Measurements from ENCODE around the gene CCL22.
"Not testable (repeated sequence)": the region's sequence is repeated elsewhere in the genome, so short reads cannot be mapped to it uniquely, and the experiment has no call there.

Gene CCL22

DNA sequence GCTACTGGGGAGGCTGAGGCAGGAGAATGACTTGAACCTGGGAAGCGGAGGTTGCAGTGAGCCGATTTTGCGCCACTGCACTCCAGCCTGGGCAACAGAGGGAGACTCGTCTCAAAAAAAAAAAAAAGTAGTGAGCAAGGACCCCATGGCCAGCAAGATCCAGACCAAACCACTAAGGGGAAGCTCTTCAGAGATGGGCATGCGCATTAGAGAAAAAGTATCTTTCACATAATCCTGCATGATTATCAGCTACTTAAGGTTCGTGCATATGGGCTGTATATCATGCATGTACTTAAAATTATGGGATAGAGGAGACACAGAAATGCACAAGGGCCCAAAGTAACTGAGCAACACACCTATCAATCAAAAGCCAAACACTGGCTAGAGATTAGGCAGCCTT, 10.7 kb upstream of the CCL22 start:
- DNase-seq (ENCODE audit: low spot score): no peak

GRCh38 chr16:57348327-57348726, 10.3 kb upstream of the CCL22 start:
- no peak for DNase-seq (ENCODE audit: low spot score)

- DNase-seq (ENCODE audit: low spot score): no peak
These were observed 9.2 kb upstream of the CCL22 start for GRCh38 chr16:57349212-57350031.

DNA sequence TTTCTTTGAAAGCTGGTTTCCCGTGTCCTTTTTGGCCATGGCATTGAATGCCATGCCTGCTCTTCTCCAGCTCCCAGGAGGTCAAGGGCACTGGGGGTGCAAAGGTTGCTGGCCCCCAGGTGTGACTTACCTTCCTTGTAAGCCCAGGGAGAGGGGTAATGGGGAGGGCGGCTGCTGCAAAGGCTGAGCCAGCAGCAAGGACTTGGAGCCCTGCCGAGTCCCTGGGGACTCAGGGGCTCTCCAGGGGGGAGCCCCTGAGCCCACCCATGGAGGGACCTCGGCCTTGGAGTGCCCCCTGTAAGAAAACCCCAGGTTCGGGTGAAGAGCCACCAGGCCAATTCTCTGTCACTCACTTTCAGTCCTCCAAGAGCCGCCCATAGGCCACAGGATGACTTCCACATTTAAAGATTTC, 5.9 kb upstream of the CCL22 start:
- DNase-seq (ENCODE audit: low spot score): no peak

DNA sequence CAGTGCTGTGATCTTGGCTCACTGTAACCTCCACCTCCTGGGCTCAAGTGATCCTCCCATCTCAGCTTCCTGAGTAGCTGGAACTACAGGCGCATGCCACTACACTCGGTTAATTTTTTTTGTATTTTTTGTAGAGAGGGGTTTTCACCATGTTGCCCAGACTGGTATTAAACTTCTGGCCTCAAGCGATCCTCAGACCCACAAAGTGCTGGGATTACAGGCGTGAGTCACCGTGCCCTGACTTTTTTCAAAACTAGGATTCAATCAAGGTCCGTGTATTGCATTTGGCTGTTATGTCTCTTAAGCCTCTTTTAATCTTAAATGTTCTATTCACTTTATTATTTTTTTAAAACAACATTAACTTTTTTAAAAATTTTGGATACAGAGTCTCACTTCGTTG, 4.3 kb upstream of the CCL22 start:
- no peak for DNase-seq (ENCODE audit: low spot score)

DNA sequence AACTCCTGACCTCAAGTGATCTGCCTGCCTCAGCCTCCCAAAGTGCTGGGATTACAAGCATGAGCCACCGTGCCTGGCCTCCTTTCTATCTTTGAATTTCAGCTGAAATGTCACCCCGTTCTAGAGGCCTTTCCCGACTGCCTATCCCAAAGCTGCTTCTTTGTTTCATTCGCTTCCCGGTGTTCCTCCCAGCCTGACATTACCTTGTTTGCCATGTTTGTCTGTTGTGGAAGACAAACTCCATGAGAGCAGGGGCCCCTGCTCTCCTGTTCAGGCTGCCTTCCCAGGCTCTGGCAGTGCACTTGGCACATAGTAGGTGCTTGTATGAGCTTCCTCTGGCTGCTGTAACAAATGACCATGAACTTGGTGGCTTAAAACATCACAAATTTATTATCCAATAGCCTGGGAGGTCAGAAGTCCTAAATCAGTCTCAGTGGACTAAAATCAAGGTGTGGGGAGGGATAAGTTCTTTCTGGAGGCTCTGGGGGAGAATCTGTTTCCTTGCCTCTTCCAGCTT, 2.6 kb upstream of the CCL22 start:
- DNase-seq (ENCODE audit: low spot score): no peak

DNA sequence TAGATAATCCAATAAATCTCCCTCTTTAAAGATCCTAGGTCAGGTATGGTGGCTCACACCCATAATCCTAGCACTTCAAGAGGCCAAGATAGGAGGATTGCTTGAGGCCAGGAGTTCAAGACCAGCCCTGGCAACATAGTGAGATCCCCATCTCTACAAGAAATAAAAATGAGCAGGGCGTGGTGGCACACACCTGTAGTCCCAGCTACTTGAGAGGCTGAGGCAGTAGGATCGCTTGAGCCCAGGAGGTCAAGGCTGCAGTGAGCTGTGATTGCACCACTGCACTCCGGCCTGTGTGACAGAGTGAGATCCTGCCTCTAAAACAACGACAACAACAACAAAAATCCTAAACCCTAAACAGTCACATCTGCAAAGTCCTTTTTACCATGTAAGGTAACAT, 2.0 kb upstream of the CCL22 start:
- DNase-seq (ENCODE audit: low spot score): no peak

- DNase-seq (ENCODE audit: low spot score): no peak
These were observed 1.1 kb upstream of the CCL22 start for GRCh38 chr16:57357330-57358085.

DNA sequence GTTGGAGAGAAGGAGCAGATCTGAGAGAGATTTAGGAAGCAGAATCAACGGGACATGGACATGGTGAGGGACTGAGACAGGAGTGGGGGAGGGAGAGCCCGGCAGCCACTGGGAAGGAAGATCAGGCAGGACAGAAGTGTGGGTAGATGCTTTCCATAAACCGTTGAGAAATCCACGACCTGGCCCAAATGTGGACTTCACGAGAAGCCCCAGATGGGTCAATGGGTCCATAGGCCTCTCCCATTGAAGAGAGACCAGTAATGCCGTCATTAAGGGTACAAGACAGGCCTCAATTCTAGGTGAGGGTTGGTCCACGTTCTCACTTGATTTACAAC, 530 bp upstream of the CCL22 start:
- DNase-seq (ENCODE audit: low spot score): no peak

GRCh38 chr16:57360321-57360935, 1.8 kb downstream of the CCL22 start:
- DNase-seq (ENCODE audit: low spot score): no peak

DNA sequence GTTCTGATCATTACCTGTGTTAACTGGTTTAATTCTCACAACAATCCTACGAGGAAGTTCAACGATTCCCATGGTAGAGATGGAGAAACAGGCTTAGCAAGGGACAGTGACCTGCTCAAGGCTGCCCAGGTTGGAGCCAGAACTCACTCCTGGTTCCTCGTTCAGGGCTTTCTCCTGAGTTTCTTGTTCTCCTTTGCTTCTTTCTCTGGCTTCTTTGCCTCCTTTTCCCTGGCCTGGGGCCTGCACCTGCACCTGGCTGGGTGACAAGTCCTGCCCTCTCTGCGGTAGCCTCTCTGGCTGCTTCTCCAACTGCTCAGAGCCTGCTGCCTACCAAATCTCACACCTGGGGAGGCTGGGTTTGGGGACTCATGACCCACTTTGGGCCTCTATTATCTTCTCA, 2.8 kb downstream of the CCL22 start:
- DNase-seq (ENCODE audit: low spot score): no peak

DNA sequence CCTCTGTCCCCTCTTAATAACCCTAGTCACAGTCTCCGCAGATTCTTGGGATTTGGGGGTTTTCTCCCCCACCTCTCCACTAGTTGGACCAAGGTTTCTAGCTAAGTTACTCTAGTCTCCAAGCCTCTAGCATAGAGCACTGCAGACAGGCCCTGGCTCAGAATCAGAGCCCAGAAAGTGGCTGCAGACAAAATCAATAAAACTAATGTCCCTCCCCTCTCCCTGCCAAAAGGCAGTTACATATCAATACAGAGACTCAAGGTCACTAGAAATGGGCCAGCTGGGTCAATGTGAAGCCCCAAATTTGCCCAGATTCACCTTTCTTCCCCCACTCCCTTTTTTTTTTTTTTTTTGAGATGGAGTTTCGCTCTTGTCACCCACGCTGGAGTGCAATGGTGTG, 5.6 kb downstream of the CCL22 start:
- no peak for DNase-seq (ENCODE audit: low spot score)

DNA sequence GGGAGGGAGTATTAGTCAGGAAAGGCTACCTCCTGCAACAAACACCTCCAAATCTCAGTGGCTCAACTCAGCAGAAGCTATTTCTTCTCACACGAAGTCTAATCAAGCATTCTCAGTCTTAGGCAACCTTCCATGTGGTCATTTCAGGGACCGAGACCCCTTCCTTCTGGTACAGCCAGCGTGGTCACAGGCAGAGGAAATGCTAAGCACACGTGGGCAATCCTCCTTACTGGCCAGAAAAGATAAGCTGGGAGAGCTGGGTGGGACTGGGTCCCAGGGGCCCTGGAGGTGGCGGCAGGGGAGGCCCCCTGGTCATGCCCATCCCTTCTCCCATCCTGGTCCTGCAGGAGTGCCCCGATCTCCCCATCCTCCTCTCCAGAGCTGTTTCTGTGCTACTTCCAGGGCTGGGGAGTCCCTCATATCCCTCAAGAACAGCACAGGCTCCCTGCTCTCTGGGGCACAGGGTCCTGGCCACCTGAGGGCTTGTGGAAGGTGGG, 8.0 kb downstream of the CCL22 start:
- no peak for DNase-seq (ENCODE audit: low spot score)

DNA sequence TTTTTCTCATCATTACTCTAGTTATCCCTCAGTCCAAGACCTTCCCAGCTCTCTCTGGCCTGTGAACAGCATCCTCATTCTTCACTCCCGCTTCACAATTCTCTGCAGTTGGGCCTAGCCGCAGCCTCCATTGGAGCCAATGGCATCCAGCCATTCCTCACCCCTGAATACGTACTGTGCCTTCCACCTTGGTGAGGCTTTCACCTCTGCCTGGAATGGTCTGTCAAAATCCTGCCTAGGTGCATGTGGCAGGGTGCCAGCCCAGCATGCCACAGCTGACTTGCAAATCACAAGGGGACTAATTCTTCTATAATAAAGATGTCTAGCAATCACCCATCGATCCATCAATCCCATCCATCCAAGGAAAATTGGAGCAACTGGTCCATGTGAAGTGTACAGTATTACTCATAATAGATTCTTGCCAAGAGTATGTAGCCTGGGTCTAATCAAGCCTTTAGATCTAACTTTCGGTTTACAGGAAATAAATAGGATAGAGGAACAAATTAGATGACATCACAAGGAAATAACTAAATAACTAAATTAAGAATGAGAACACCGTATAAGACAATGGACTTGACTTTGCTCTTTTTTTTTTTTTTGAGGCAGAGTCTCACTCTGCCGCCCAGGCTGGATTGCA, 8.7 kb downstream of the CCL22 start:
- no peak for DNase-seq (ENCODE audit: low spot score)

- DNase-seq (ENCODE audit: low spot score): no peak
These were observed 13.2 kb downstream of the CCL22 start for GRCh38 chr16:57371494-57372371.

- no peak for DNase-seq (ENCODE audit: low spot score)
These were observed 14.0 kb downstream of the CCL22 start, which contains the start of gene CX3CL1 for GRCh38 chr16:57372372-57373116. Gene CX3CL1, plus strand, starts transcription at chr16:57372490. Its CDS starts 79 bp downstream, at chr16:57372569.

- no peak for DNase-seq (ENCODE audit: low spot score)
These were observed 14.7 kb downstream of the CCL22 start for GRCh38 chr16:57373117-57373947.

- DNase-seq (ENCODE audit: low spot score): no peak
These were observed 15.5 kb downstream of the CCL22 start for GRCh38 chr16:57374067-57374534.

DNA sequence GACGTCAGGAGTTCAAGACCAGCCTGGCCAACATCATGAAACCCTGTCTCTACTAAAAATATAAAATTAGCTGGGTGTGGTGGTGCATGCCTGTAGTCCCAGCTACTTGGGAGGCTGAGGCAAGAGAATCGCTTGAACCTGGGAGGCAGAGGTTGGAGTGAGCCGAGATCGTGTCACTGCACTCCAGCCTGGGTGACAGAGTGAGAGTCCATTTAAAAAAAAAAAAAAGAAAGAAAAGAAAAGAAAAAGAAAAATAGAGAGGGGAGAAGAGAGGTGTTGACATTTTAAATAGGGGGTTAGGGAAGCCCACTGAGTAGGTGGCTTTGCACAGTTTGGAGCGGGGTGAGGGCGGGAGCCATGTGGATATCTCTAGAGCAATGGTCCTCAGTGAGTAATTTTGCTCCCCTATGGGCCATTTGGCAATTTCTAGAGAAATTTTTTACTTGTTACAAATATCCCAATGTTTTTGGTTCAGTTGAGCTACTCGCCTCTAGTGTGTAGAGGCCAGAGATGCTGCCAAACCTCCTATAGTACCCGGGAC, 16.4 kb downstream of the CCL22 start:
- DNase-seq (ENCODE audit: low spot score): not testable (repeated sequence)

Data from CD4-positive, alpha-beta T cell treated with Interleukin-15 for 4 hours (primary cell).